VCaP (cell line): ENCODE measurements around the gene UCK1.

Experiments used
- H3K27ac ChIP-seq: fragments of 450-650 bp; 2 replicates; pipeline ENCODE4 v1.5.1; 2017
- CTCF ChIP-seq: fragments of 450-650 bp; conservative IDR thresholded peaks from 2 replicates; pipeline ENCODE4 v1.5.1; 2017; ENCODE audit warnings: mild to moderate bottlenecking, moderate library complexity

Gene UCK1

GRCh38 chr9:131534721-131535237 lies 3.7 kb upstream of the UCK1 start:
- peak overlapping the region; percentile 65 for H3K27ac ChIP-seq
- no peak for TF ChIP-seq CTCF

- peak overlapping the region; percentile 86 for H3K27ac ChIP-seq
- TF ChIP-seq CTCF = 0 out of 2 replicates have a peak, but pooled peaks have one; percentile 22
Observed at GRCh38 chr9:131530546-131530919, 530 bp downstream of the UCK1 start.

GRCh38 chr9:131529597-131530545 lies 1.2 kb downstream of the UCK1 start:
- TF ChIP-seq CTCF = 0 out of 2 replicates have a peak, but pooled peaks have one; percentile 19
- peak overlapping the region; percentile 86 for H3K27ac ChIP-seq

- no peak for TF ChIP-seq CTCF
- no peak overlapping the region for H3K27ac ChIP-seq
Observed at GRCh38 chr9:131528886-131529505, 2.1 kb downstream of the UCK1 start.

- no peak overlapping the region for H3K27ac ChIP-seq
- no peak for TF ChIP-seq CTCF
Observed at GRCh38 chr9:131528186-131528585, 2.9 kb downstream of the UCK1 start.

- TF ChIP-seq CTCF = no peak
- H3K27ac ChIP-seq = no peak overlapping the region
Observed at GRCh38 chr9:131525643-131526565, 5.2 kb downstream of the UCK1 start.
